Suprapubic skin (tissue), 4 donors: ENCODE measurements around the gene THAP2. TPM values are rescaled to one million over a fixed set of nuclear protein-coding genes. Genes with fewer than 3 reads are reported as not detected.

Experiments
- DNase-seq, 2 donors: peaks; one replicate each; pipeline ENCODE4 v3.0.0-alpha.2; 2019; ENCODE audit warnings: low spot score in 2 of 2
- H3K27ac ChIP-seq: fragments of 200-600 bp; sonication (generic); one replicate; pipeline ENCODE4 v1.5.1; 2019
- H3K27me3 ChIP-seq: fragments of 200-600 bp; sonication (generic); one replicate; pipeline ENCODE4 v1.5.1; 2019
- H3K36me3 ChIP-seq: fragments of 200-600 bp; sonication (generic); one replicate; pipeline ENCODE4 v1.5.1; 2019
- H3K4me1 ChIP-seq: fragments of 200-600 bp; sonication (generic); one replicate; pipeline ENCODE4 v1.5.1; 2019
- H3K4me3 ChIP-seq: fragments of 200-600 bp; sonication (generic); one replicate; pipeline ENCODE4 v1.5.1; 2019; ENCODE audit warnings: mild to moderate bottlenecking
- H3K9me3 ChIP-seq: fragments of 200-600 bp; sonication (generic); one replicate; pipeline ENCODE4 v1.5.1; 2019
- EP300 ChIP-seq: sonication (generic); formaldehyde crosslinking; IDR thresholded peaks from one replicate; pipeline ENCODE4 v1.6.1; 2017; ENCODE audit warnings: antibody characterized with exemption
- POLR2A ChIP-seq, 2 donors: fragments of 450-650 bp; IDR thresholded peaks; one replicate each; pipeline ENCODE4 v1.6.1; 2017; ENCODE audit warnings: antibody characterized with exemption in 2 of 2, mild to moderate bottlenecking in 2 of 2, moderate library complexity in 2 of 2
- POLR2AphosphoS5 ChIP-seq, 3 donors: sonication (generic); formaldehyde crosslinking; IDR thresholded peaks; one replicate each; pipeline ENCODE4 v1.6.1; 2017; ENCODE audit warnings: antibody characterized with exemption in 3 of 3
- WGBS: methylation state at CpG from one replicate; pipeline ENCODE4 v1.1.5; 2018; 5-methylcytosine and 5-hydroxymethylcytosine counted together
- total RNA-seq, 4 donors: library from RNA; depleted of rRNA; stranded (reverse); fragments of >200 nt; gene quantifications; one replicate each; pipeline ENCODE4 v1.1.0, GENCODE V29; 2016
- TF ChIP-seq, protein P1 (sequence below), 2 donors: fragments of 200-600 bp in 1 of 2; fragments of 450-650 bp in 1 of 2; sonication (generic) in 1 of 2; IDR thresholded peaks; one replicate each; pipeline ENCODE4 v1.5.1; 2016 to 2019; ENCODE audit warnings: antibody characterized with exemption in 2 of 2, mild to moderate bottlenecking in 1 of 2, moderate library complexity in 1 of 2

Gene THAP2
- total RNA-seq = 1 to 10 TPM; 1.9 to 3.6 (median 3.3) TPM

DNA sequence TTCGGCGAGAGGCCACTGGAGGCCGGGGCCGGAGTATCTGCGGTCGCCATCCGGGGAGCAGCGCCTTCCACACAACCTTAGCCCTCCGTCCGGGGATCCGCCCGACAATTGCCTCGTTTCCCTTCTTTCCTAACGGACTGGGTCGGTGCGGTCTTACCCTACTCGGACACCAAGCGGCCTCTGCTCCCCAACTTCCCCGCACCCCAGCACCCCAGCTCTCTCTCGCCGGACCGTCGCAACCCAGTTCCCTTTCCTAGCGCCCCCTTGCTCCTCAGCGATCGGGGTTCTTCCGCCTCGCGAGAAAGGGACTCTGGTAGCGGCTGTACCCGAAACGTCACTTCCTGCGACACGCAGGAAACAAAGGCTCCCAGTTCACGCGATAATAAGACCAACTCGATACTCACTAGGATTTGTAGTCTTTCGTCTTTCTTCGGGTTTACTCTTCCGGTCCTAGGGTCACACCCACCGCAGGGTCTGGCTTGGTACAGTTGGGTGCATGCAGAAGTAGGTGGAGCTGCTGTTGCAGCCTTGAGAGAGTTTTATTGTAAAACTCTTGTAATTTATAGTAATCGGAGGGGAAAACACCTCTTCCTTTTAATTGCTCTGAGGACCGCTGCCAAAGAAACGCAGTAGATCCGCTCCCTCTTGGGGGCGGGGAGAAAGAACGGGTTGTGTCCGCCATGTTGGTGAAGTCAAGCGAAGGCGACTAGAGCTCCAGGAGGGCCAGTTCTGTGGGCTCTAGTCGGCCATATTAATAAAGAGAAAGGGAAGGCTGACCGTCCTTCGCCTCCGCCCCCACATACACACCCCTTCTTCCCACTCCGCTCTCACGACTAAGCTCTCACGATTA, at the start of gene THAP2, which contains the start of gene ZFC3H1:
Gene THAP2, plus strand, starts transcription at position 741 of the 850 bp plus-strand sequence. CDS start 209 bp downstream, outside the sequence.
Gene ZFC3H1, minus strand, starts transcription at position 288 of the 850 bp plus-strand sequence. Its CDS starts 238 bp downstream, at position 50.
- peak; percentile 95 to 96 for DNase-seq
- Histone ChIP-seq H3K27me3 (no peaks in the 10 kb centered on the region), H3K4me3 (peak within 1 kb of the TSS; percentile 94), H3K4me1 (peaks cover 43% of the 10 kb centered on the region), H3K27ac (peak within 1 kb of the TSS; percentile 98), H3K36me3 (peaks cover 10% of the 10 kb centered on the region), H3K9me3 (no peaks in the 10 kb centered on the region)
- WGBS = under 1% methylated on average over 56 of the region's 57 CpGs
- TF ChIP-seq POLR2AphosphoS5 (IDR thresholded peaks at IDR 0.05) (peak in 2 of 3 donors; percentile 82 to 93), EP300 (no peak), POLR2A (IDR thresholded peaks at IDR 0.05) (peak; percentile 87 to 93)
- TF ChIP-seq, protein P1, sequence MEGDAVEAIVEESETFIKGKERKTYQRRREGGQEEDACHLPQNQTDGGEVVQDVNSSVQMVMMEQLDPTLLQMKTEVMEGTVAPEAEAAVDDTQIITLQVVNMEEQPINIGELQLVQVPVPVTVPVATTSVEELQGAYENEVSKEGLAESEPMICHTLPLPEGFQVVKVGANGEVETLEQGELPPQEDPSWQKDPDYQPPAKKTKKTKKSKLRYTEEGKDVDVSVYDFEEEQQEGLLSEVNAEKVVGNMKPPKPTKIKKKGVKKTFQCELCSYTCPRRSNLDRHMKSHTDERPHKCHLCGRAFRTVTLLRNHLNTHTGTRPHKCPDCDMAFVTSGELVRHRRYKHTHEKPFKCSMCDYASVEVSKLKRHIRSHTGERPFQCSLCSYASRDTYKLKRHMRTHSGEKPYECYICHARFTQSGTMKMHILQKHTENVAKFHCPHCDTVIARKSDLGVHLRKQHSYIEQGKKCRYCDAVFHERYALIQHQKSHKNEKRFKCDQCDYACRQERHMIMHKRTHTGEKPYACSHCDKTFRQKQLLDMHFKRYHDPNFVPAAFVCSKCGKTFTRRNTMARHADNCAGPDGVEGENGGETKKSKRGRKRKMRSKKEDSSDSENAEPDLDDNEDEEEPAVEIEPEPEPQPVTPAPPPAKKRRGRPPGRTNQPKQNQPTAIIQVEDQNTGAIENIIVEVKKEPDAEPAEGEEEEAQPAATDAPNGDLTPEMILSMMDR (IDR thresholded peaks at IDR 0.05) = peak in 1 of 2 donors; percentile 10

DNA sequence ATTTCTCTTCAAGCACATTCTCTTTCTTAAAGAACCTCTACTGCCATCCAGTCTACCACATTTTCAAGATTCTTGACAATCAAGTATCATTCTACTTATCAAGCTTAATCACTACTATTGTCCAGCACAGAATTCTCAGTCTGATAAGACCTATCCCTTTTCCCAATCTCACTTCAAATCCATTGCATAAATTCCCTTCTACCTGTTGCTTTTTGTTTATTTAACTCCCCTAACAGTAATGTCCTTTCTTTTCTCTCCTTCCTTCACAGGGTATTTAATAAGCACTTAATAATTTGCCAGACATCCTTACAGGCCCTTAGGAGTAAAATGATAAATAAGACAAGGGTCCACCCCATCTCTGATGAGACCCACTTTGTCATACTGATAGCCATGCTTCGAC, 42.2 kb upstream of the THAP2 start:
- H3K27me3 ChIP-seq = no peaks in the 10 kb centered on the region
- TF ChIP-seq EP300 (no peak), POLR2AphosphoS5 (IDR thresholded peaks at IDR 0.05) (no peak), POLR2A (IDR thresholded peaks at IDR 0.05) (no peak)
- TF ChIP-seq, protein P1 (IDR thresholded peaks at IDR 0.05) = no peak
- no peak for DNase-seq
- no peaks in the 10 kb centered on the region for H3K4me1 ChIP-seq
- no peaks in the 10 kb centered on the region for H3K9me3 ChIP-seq
- WGBS = 96% methylated on average over 1 of the region's 1 CpG
- H3K27ac ChIP-seq = no peak overlapping the region
- peaks cover 92% of the 10 kb centered on the region for H3K36me3 ChIP-seq
- no peak overlapping the region for H3K4me3 ChIP-seq

DNA sequence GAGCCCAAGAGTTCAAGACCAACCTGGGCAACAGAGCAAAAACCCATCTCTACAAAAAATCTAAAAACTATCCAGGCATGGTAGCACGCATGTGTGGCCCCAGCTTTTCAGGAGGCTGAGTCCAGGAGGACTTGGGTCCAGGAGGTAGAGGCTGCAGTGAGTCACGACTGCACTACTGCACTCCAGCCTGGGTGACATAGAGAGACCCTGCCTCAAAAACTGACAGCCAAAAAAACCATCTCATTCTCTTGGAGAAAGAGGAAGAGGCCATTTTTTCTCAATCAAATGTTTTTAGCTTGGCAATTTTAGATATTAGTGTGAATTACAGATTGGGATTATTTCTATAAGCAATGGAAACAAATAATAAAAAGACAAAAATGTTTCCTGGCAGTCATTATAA, 38.6 kb upstream of the THAP2 start:
- 100% methylated on average over 2 of the region's 2 CpGs for WGBS
- peaks cover 88% of the 10 kb centered on the region for H3K36me3 ChIP-seq

DNA sequence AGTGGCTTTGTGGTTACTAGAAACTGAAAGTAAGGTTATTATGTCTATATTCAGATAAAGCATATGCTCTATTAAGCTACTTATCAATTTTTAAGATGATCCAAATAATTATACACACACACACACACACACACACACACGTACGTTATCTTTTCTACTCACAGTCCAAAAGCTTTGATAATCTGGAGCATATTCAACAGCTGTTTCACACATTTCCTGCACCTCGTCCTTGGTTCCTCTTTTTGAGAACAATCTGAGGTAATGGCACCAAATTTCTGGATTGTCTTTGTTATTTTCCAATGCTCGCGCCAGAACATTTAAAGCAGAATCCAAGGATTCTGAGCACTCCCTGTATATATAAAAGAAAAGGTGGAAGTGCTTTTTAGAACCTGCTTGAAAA, 38.0 kb upstream of the THAP2 start:
- H3K27me3 ChIP-seq = no peaks in the 10 kb centered on the region
- H3K4me1 ChIP-seq = no peaks in the 10 kb centered on the region
- no peak overlapping the region for H3K27ac ChIP-seq
- no peaks in the 10 kb centered on the region for H3K9me3 ChIP-seq
- DNase-seq = no peak
- H3K4me3 ChIP-seq = no peak overlapping the region
- peaks cover 89% of the 10 kb centered on the region for H3K36me3 ChIP-seq
- WGBS = 58% methylated on average over 5 of the region's 5 CpGs
- TF ChIP-seq EP300 (no peak), POLR2A (IDR thresholded peaks at IDR 0.05) (no peak), POLR2AphosphoS5 (IDR thresholded peaks at IDR 0.05) (no peak)
- TF ChIP-seq, protein P1 (IDR thresholded peaks at IDR 0.05) = no peak

More for the DNA sequence above, 38.6 kb upstream of the THAP2 start:
- no peak for DNase-seq
- Histone ChIP-seq H3K27ac (no peak overlapping the region), H3K4me1 (no peaks in the 10 kb centered on the region), H3K4me3 (no peak overlapping the region), H3K27me3 (no peaks in the 10 kb centered on the region), H3K9me3 (no peaks in the 10 kb centered on the region)
- TF ChIP-seq, protein P1 (IDR thresholded peaks at IDR 0.05) = no peak
- TF ChIP-seq POLR2A (IDR thresholded peaks at IDR 0.05) = no peak
- no peak for TF ChIP-seq EP300
- TF ChIP-seq POLR2AphosphoS5 (IDR thresholded peaks at IDR 0.05) = no peak

DNA sequence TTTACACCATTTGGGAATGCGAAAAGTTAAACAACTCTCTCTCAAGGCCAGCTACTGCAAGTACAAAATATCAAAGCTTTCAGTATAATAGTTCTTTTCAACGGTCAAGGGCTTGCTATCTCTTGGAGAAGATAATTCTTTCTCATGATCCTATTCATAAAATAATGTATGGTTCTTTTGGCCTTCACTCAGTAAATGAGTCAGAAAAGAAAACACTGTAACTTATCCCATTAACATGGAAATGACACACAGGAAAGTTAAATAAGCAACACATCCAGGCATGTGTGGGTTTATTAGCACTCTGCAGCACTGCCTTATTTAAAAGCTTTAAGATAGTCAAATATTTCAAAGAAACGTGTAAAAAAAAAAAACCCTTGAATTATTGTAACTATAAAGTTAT, 37.3 kb upstream of the THAP2 start:
- Histone ChIP-seq H3K27me3 (no peaks in the 10 kb centered on the region), H3K9me3 (no peaks in the 10 kb centered on the region), H3K36me3 (peaks cover 89% of the 10 kb centered on the region), H3K27ac (no peak overlapping the region), H3K4me3 (no peak overlapping the region), H3K4me1 (no peaks in the 10 kb centered on the region)
- TF ChIP-seq POLR2A (IDR thresholded peaks at IDR 0.05) (no peak), POLR2AphosphoS5 (IDR thresholded peaks at IDR 0.05) (no peak), EP300 (no peak)
- TF ChIP-seq, protein P1 (IDR thresholded peaks at IDR 0.05) = no peak
- WGBS = 56% methylated on average over 3 of the region's 3 CpGs
- DNase-seq = no peak
